Lower lobe of right lung (tissue), 2 donors: ENCODE measurements around the gene MEIOSIN. TPM values are rescaled to one million over a fixed set of nuclear protein-coding genes. Genes with fewer than 3 reads are reported as not detected.

Experiments used
- ATAC-seq, 2 donors: fragments of 200-7000 bp; cut with Tn5 transposase; one replicate each; pipeline ENCODE4 v1.9.1; 2020 to 2022; ENCODE audit warnings: mild to moderate bottlenecking in 2 of 2, moderate library complexity in 2 of 2
- DNase-seq: peaks from one replicate; pipeline ENCODE4 v3.0.0-alpha.2; 2020
- H3K27ac ChIP-seq: fragments of 200-600 bp; one replicate; pipeline ENCODE4 v1.8.0; 2022
- H3K27me3 ChIP-seq: fragments of 200-600 bp; one replicate; pipeline ENCODE4 v1.8.0; 2022; ENCODE audit warnings: low read depth
- H3K36me3 ChIP-seq: fragments of 200-600 bp; one replicate; pipeline ENCODE4 v1.8.0; 2022; ENCODE audit warnings: mild to moderate bottlenecking
- H3K4me1 ChIP-seq: fragments of 200-600 bp; one replicate; pipeline ENCODE4 v1.8.0; 2022
- H3K4me3 ChIP-seq: fragments of 200-600 bp; one replicate; pipeline ENCODE4 v1.8.0; 2022; ENCODE audit warnings: mild to moderate bottlenecking
- H3K9me3 ChIP-seq: fragments of 200-600 bp; one replicate; pipeline ENCODE4 v1.8.0; 2022
- intact Hi-C: fragments of 100-400 bp; cut with DNase I; formaldehyde crosslinking; loops from one replicate; pipeline ENCODE4 v1.11.0; 2022
- total RNA-seq: library from RNA; stranded (reverse); fragmentation: NEBNext Ultra II Directional; extraction: Animal tissue kit (Norgen Biotek cat#: 25700); gene quantifications from one replicate; pipeline ENCODE4 v1.2.1, GENCODE V29; 2021
- TF ChIP-seq, protein P1 (sequence below): fragments of 200-600 bp; IDR thresholded peaks from one replicate; pipeline ENCODE4 v1.8.0; 2022; ENCODE audit warnings: antibody characterized with exemption, mild to moderate bottlenecking
- donor health status: DM: no; HTN: yes; CAD: no; lungs with severe emphysema.

The MEIOSIN gene
- total RNA-seq, 1 donor from 2014 or later: not detected

DNA sequence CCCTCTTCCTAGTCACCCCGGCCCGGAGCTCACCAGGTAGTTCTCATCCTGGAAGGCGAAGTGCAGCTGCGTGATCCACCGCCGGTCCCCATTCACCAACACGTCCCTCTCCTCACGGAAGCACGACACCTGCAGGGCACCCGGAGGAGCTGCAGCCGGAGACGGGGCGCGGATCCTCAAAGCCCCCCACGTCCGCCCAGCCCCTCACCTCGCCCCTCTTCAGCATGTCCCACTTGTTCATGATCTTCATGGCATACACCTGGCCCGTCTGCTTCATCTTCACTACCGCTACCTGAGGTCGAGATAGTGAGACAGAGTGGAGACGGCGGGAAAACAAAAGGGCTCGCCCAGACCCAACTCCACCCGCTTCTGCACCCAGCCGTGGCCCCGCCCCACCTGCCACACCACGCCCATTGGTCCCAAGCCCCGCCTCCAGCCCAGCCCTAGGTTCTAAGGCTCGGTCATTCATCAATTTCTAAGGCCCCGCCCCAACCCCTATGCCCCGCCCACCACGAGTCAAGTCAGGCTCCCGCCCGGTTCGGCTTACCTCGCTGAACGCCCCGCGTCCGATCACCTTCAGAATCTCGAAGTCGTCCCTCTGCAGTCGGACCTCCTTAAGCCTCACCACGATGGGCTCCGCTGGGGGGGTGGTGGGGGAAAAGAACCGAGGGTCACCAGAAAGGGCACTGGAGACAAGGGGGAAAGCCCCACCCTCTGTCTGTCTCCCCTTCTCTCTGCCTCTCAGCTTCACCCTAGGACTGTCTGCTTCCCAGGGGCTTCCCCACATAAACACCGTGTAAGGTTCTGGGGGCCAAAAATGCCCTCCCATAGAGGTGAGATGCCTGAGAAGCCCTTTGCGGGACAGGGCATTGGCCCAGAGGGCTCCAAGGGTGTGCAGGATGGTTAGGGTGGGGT is 46.2 kb downstream of the MEIOSIN start:
- TF ChIP-seq, protein P1, sequence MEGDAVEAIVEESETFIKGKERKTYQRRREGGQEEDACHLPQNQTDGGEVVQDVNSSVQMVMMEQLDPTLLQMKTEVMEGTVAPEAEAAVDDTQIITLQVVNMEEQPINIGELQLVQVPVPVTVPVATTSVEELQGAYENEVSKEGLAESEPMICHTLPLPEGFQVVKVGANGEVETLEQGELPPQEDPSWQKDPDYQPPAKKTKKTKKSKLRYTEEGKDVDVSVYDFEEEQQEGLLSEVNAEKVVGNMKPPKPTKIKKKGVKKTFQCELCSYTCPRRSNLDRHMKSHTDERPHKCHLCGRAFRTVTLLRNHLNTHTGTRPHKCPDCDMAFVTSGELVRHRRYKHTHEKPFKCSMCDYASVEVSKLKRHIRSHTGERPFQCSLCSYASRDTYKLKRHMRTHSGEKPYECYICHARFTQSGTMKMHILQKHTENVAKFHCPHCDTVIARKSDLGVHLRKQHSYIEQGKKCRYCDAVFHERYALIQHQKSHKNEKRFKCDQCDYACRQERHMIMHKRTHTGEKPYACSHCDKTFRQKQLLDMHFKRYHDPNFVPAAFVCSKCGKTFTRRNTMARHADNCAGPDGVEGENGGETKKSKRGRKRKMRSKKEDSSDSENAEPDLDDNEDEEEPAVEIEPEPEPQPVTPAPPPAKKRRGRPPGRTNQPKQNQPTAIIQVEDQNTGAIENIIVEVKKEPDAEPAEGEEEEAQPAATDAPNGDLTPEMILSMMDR: peak; percentile 61
- Histone ChIP-seq H3K36me3 (peaks cover 26% of the 10 kb centered on the region), H3K4me1 (peaks cover 34% of the 10 kb centered on the region), H3K4me3 (peak overlapping the region; percentile 34), H3K27ac (no peak overlapping the region), H3K9me3 (no peaks in the 10 kb centered on the region), H3K27me3 (peaks cover 18% of the 10 kb centered on the region)
- peak; percentile 91 to 92 for ATAC-seq
- intact Hi-C loops: no loop called here
- DNase-seq: peak; percentile 90

DNA sequence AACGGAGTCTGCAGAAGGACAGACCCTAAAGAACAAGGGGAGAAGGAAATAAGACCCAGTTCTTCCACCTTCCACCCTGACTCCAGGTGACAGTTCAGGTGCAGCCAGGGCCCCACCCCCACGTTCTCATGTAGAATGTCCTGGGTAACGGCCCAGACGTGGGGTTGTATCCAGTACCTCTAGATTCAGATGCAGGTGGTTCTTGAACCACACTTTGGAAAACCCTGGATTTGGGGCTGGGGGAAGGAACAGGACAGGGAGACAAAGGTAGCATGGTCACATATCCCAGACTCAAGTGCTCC is 46.9 kb downstream of the MEIOSIN start:
- TF ChIP-seq, protein P1: no peak
- Histone ChIP-seq H3K4me1 (peaks cover 34% of the 10 kb centered on the region), H3K9me3 (no peaks in the 10 kb centered on the region), H3K27ac (no peak overlapping the region), H3K4me3 (peak overlapping the region; percentile 55), H3K36me3 (peaks cover 22% of the 10 kb centered on the region), H3K27me3 (peaks cover 25% of the 10 kb centered on the region)
- ATAC-seq (no peak), DNase-seq (no peak)
- intact Hi-C loops: no loop called here

DNA sequence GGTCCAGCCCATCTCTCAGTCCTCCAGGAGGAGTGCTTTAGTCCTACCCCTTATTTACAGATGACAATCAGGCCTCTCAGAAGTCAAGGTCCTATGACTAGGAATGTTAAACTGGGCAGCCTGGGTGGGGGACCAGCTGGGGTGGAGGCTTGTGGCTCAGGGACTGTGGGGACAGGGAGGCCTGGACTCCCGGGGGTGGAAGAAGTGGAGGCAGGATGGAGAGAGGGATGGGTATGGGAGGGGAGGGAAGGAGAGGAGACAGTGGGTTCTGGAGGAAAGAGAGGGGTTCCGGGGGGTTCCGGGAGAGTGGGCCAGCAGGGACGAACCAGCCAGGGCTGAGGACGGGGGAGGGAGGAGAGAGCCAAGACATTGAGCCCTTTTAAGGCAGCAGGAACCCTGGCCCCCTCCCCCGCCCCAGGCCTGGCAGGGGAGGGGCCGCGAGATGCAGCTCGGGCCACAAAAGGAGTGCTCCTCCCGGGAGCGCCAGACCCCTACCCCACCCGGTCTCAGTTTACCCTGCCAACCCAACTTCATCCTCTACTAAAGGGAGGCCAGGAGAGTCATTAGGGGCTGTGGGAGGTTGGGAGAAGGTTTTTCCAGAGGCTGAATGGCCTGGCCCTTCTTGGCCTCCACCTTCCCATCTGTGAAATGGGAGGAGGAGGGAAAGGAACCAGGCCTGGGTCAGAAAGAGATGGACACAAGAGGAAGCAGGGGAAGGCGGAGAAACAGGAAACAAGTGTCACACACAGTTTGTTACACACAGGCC is 47.4 kb downstream of the MEIOSIN start:
- ATAC-seq (no peak), DNase-seq (no peak)
- Histone ChIP-seq H3K27ac (no peak overlapping the region), H3K4me1 (peaks cover 34% of the 10 kb centered on the region), H3K4me3 (peak overlapping the region; percentile 55), H3K9me3 (no peaks in the 10 kb centered on the region), H3K36me3 (peaks cover 27% of the 10 kb centered on the region), H3K27me3 (peaks cover 30% of the 10 kb centered on the region)
- TF ChIP-seq, protein P1: no peak
- intact Hi-C loops: no loop called here

DNA sequence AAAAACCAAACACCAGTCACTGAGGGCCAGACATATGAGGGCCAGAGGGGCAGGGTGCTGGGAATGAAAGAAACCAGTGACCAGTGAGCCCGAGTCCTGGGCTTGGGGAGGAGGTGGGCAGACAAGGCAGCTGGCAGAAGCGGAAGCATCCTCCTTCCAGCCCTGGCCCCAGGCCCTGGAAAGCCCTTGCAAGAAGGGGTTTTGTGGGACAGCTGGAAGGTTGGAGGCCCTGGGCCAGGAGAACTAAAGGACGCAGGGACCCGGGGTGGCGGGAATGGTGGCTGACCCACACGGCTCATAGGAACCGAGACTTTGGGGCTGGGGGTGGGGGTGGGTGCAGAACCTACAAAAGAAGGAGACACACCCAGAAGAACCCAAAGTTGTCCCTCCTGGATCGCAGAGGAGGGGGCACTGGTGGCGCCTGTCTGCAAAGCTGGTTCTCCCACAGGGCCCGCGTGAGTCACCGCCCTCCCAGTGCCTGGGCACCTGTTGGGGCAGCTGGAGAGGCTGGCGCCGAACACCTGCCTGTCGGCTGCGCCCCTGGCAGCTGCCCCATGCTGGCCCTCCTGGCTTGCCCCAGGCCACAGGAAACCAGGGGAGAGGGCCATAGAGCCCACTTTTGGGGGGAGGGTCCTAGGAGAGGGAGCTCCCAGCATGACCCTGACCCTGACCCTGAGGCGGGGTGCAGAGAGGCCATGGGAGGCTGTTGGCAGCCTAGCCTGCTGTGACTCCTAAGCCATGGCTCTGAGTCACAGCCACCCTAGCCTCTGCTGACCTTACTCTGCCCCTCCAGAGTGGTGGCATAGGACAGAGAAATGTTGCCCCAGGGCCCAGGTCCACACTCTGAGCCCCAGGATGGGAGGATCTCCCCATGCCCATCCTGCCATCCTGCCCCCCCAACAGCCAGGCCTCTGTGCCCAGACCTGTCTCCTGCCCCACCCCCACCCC is 48.2 kb downstream of the MEIOSIN start:
- peaks cover 33% of the 10 kb centered on the region for H3K36me3 ChIP-seq
- peak overlapping the region; percentile 60 for H3K27ac ChIP-seq
- peak in 1 of 2 donors; percentile 28 for ATAC-seq
- TF ChIP-seq, protein P1: no peak
- no peaks in the 10 kb centered on the region for H3K9me3 ChIP-seq
- intact Hi-C loops: no loop called here
- peak overlapping the region; percentile 55 for H3K4me3 ChIP-seq
- DNase-seq: no peak
- H3K27me3 ChIP-seq: peaks cover 31% of the 10 kb centered on the region
- H3K4me1 ChIP-seq: peaks cover 34% of the 10 kb centered on the region

DNA sequence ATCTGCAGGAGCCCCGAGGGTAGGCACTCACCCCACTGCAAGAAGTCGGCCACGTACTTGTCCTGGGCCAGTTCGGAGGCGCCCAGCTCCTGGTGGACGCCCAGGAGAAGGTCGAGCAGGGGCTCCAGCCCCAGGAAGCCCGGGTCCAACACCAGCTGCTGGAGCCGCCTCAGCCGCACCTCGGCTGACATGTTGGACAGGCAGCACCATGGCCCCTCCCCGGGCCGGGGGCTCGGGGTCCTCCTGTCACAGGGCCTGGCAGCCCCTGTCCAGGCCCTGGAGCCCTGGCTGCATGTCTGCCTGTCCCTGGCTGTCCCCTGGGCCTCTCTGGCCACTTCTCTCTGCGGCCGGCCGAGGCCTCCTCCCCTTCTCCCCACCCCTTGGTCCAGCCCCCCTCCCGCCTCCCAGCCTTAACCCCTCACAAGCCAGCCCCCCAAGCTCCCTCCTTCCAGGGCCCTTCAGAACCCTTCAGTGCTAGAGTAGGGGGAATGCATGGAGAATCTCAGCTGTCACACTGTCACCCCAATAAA is 49.0 kb downstream of the MEIOSIN start, which contains the start of gene DMPK:
TSS of gene DMPK (minus strand) at position 329 of the 530 bp plus-strand sequence. CDS start at position 191, 138 bp downstream.
- DNase-seq (no peak), ATAC-seq (peak in 1 of 2 donors; percentile 27)
- Histone ChIP-seq H3K4me3 (peak within 1 kb of the TSS; percentile 55), H3K9me3 (no peaks in the 10 kb centered on the region), H3K36me3 (peaks cover 34% of the 10 kb centered on the region), H3K4me1 (peaks cover 34% of the 10 kb centered on the region), H3K27me3 (peaks cover 37% of the 10 kb centered on the region), H3K27ac (peak within 1 kb of the TSS; percentile 60)
- TF ChIP-seq, protein P1: no peak
- intact Hi-C loops: no loop called here
